H1 (cell line): ENCODE measurements around the gene SNX24. TPM values are rescaled to one million over a fixed set of nuclear protein-coding genes. Genes with fewer than 3 reads are reported as not detected.

Experiments
- CTCF ChIA-PET: fragments of 300-600 bp; sonication (Branson Sonifier 250); formaldehyde crosslinking; loops from one replicate; lab custom pipeline; 2021; ENCODE audit not compliant: partially characterized antibody; lab: Charles Lee
- POLR2A ChIA-PET: fragments of 300-600 bp; sonication (Branson Sonifier 250); formaldehyde crosslinking; loops from one replicate; lab custom pipeline; 2021; ENCODE audit warnings: inconsistent platforms; ENCODE audit not compliant: partially characterized antibody; lab: Charles Lee
- DNase-seq, 2 experiments: peaks; one replicate each; pipeline versions ENCODE4 v3.0.0 to v3.0.0-alpha.2; 2010 to 2022; ENCODE audit warnings: low spot score in 2 of 2, low read depth in 1 of 2, mixed read lengths in 1 of 2
- FAIRE-seq: peaks from 2 replicates; lab custom pipeline; 2011; peaks lifted over from hg19 to GRCh38; lab: Jason Lieb, UNC
- H2AFZ ChIP-seq: 2 replicates; pipeline ENCODE4 v1.8.1; 2012; ENCODE audit warnings: low read length, inconsistent platforms
- H2AK5ac ChIP-seq: 2 replicates; pipeline ENCODE4 v1.6.1; 2013; ENCODE audit warnings: low read depth, low read length
- H2BK120ac ChIP-seq: replicated peaks from 2 replicates; pipeline ENCODE3; 2013; ENCODE audit warnings: low read depth, low read length, inconsistent platforms
- H2BK12ac ChIP-seq: 2 replicates; pipeline ENCODE4 v1.6.1; 2013; ENCODE audit warnings: low read depth, low read length
- H2BK15ac ChIP-seq: 2 replicates; pipeline ENCODE4 v1.6.1; 2013; ENCODE audit warnings: low read length
- H2BK20ac ChIP-seq: 2 replicates; pipeline ENCODE4 v1.6.1; 2013; ENCODE audit warnings: low read length
- H2BK5ac ChIP-seq: 2 replicates; pipeline ENCODE4 v1.6.1; 2013; ENCODE audit warnings: low read depth, low read length
- H3K14ac ChIP-seq: 2 replicates; pipeline ENCODE4 v1.6.1; 2013; ENCODE audit warnings: inconsistent platforms; ENCODE audit not compliant: insufficient read length
- H3K18ac ChIP-seq: 2 replicates; pipeline ENCODE4 v1.6.1; 2013; ENCODE audit warnings: low read length; ENCODE audit errors: extremely low read depth
- H3K23ac ChIP-seq: 2 replicates; pipeline ENCODE4 v1.6.1; 2013; ENCODE audit warnings: inconsistent platforms; ENCODE audit not compliant: insufficient read length
- H3K23me2 ChIP-seq: 2 replicates; pipeline ENCODE4 v1.6.1; 2013; ENCODE audit warnings: low read depth, low read length
- H3K27ac ChIP-seq: 2 replicates; pipeline ENCODE4 v1.6.1; 2011; ENCODE audit warnings: low read depth, low read length, inconsistent platforms
- H3K27me3 ChIP-seq, 4 experiments: replicated peaks in 1 of 4; 1 replicate in 1 of 4; 2 replicates in 3 of 4; pipeline versions ENCODE4 v1.6.1 to v1.8.1; 2011 to 2013; ENCODE audit warnings: low read length in 3 of 4, mild to moderate bottlenecking in 3 of 4, inconsistent platforms in 2 of 4, mixed read lengths in 2 of 4, moderate library complexity in 1 of 4; ENCODE audit not compliant: control insufficient read depth in 3 of 4, insufficient read depth in 3 of 4; ENCODE audit errors: extremely low read depth in 1 of 4
- H3K36me3 ChIP-seq, 4 experiments: 2 replicates each; pipeline versions ENCODE4 v1.6.1 to v1.8.1; 2011 to 2013; ENCODE audit warnings: mild to moderate bottlenecking in 4 of 4, low read length in 3 of 4, moderate library complexity in 2 of 4, control low read depth in 1 of 4, inconsistent platforms in 1 of 4; ENCODE audit not compliant: insufficient read depth in 4 of 4, control insufficient read depth in 2 of 4
- H3K4ac ChIP-seq: replicated peaks from 2 replicates; pipeline ENCODE3; 2013; ENCODE audit warnings: low read length, low read depth, mixed read lengths, inconsistent platforms; ENCODE audit not compliant: insufficient read length
- H3K4me1 ChIP-seq, 4 experiments: replicated peaks in 1 of 4; 1 replicate in 1 of 4; 2 replicates in 3 of 4; pipeline versions ENCODE4 v1.6.1 to v1.8.1; 2011 to 2013; ENCODE audit warnings: low read length in 3 of 4, inconsistent platforms in 2 of 4, mixed read lengths in 1 of 4; ENCODE audit not compliant: insufficient read depth in 4 of 4, control insufficient read depth in 3 of 4
- H3K4me2 ChIP-seq, 2 experiments: 2 replicates each; pipeline versions ENCODE4 v1.6.1 to v1.8.1; 2011 to 2013; ENCODE audit warnings: low read depth in 2 of 2, low read length in 2 of 2, control low read depth in 1 of 2, inconsistent platforms in 1 of 2, mild to moderate bottlenecking in 1 of 2; ENCODE audit not compliant: insufficient read depth in 1 of 2
- H3K4me3 ChIP-seq, 4 experiments: fragments of 200-600, 300-600 bp in 1 of 4; sonication (generic), shearing (Covaris generic), sonication (Bioruptor Twin) in 1 of 4; 2 replicates each; pipeline versions ENCODE4 v1.5.1 to v1.8.1; 2011 to 2016; ENCODE audit warnings: low read length in 4 of 4, low read depth in 3 of 4, control low read depth in 2 of 4, inconsistent platforms in 2 of 4, mild to moderate bottlenecking in 2 of 4, mixed read lengths in 1 of 4, moderate library complexity in 1 of 4; ENCODE audit not compliant: insufficient read depth in 2 of 4; ENCODE audit errors: extremely low read depth in 1 of 4
- H3K56ac ChIP-seq: replicated peaks from 2 replicates; pipeline ENCODE3; 2013; ENCODE audit warnings: low read depth, mild to moderate bottlenecking, mixed read lengths, low read length, inconsistent platforms; ENCODE audit not compliant: insufficient read length
- H3K79me1 ChIP-seq: 2 replicates; pipeline ENCODE4 v1.6.1; 2013; ENCODE audit warnings: low read depth, low read length, control low read depth
- H3K79me2 ChIP-seq, 2 experiments: 2 replicates each; pipeline versions ENCODE4 v1.6.1 to v1.8.1; 2012 to 2013; ENCODE audit warnings: low read length in 2 of 2, mild to moderate bottlenecking in 2 of 2, inconsistent platforms in 1 of 2; ENCODE audit not compliant: insufficient read depth in 2 of 2, control insufficient read depth in 1 of 2
- H3K9ac ChIP-seq, 4 experiments: replicated peaks in 1 of 4; 1 replicate in 1 of 4; 2 replicates in 3 of 4; pipeline versions ENCODE4 v1.6.1 to v1.8.1; 2011 to 2013; ENCODE audit warnings: low read depth in 3 of 4, low read length in 3 of 4, control low read depth in 2 of 4, mild to moderate bottlenecking in 2 of 4, moderate library complexity in 2 of 4, inconsistent platforms in 1 of 4; ENCODE audit errors: extremely low read depth in 1 of 4
- H3K9me3 ChIP-seq, 2 experiments: 2 replicates each; pipeline versions ENCODE4 v1.6.1 to v1.8.1; 2012 to 2013; ENCODE audit warnings: mild to moderate bottlenecking in 2 of 2, moderate library complexity in 2 of 2, control low read depth in 1 of 2, inconsistent platforms in 1 of 2, low read depth in 1 of 2, low read length in 1 of 2, mixed read lengths in 1 of 2; ENCODE audit not compliant: insufficient read depth in 2 of 2
- H4K20me1 ChIP-seq, 2 experiments: replicated peaks in 1 of 2; 2 replicates each; pipeline versions ENCODE3 to v1.8.1; 2011 to 2013; ENCODE audit warnings: inconsistent platforms in 2 of 2, low read length in 2 of 2, mild to moderate bottlenecking in 1 of 2; ENCODE audit not compliant: insufficient read depth in 2 of 2, control insufficient read depth in 1 of 2
- H4K5ac ChIP-seq: 2 replicates; pipeline ENCODE4 v1.6.1; 2013; ENCODE audit warnings: low read length, low read depth, mixed read lengths, inconsistent platforms; ENCODE audit not compliant: insufficient read length
- H4K8ac ChIP-seq: 2 replicates; pipeline ENCODE4 v1.8.0; 2013; ENCODE audit warnings: mild to moderate bottlenecking, moderate library complexity, low read length, inconsistent platforms; ENCODE audit not compliant: insufficient read depth; ENCODE audit errors: extremely low read depth
- H4K91ac ChIP-seq: replicated peaks from 2 replicates; pipeline ENCODE3; 2013; ENCODE audit warnings: low read length, mixed read lengths, inconsistent platforms; ENCODE audit not compliant: insufficient read length
- ATF2 ChIP-seq: IDR thresholded peaks from 2 replicates; pipeline ENCODE4 v1.6.1; 2012; ENCODE audit warnings: low read length, inconsistent platforms
- CTBP2 ChIP-seq: IDR thresholded peaks from 2 replicates; pipeline ENCODE4 v1.7.0; 2011; ENCODE audit warnings: borderline replicate concordance, mild to moderate bottlenecking, moderate library complexity, mixed read lengths, low read length; ENCODE audit not compliant: insufficient read depth, insufficient read length
- EZH2 ChIP-seq: fragments of 200-600 bp; sonication (generic); IDR thresholded peaks from 2 replicates; pipeline ENCODE4 v1.7.1; 2012; ENCODE audit warnings: low read depth, mild to moderate bottlenecking, moderate library complexity, low read length, inconsistent platforms; ENCODE audit not compliant: severe bottlenecking
- MAFK ChIP-seq: IDR thresholded peaks from 2 replicates; pipeline ENCODE4 v1.6.1; 2012; ENCODE audit warnings: low read depth, mild to moderate bottlenecking, improper control_type of control experiment, low read length
- MAX ChIP-seq: IDR thresholded peaks from 2 replicates; pipeline ENCODE4 v1.6.1; 2012; ENCODE audit warnings: inconsistent platforms
- POLR2A ChIP-seq, 2 experiments: IDR thresholded peaks; 1 replicate in 1 of 2; 2 replicates in 1 of 2; pipeline ENCODE4 v1.6.1; 2011; ENCODE audit warnings: low read depth in 2 of 2, low read length in 2 of 2, mild to moderate bottlenecking in 2 of 2; ENCODE audit errors: control extremely low read depth in 1 of 2
- RBBP5 ChIP-seq: IDR thresholded peaks from 2 replicates; pipeline ENCODE4 v1.7.1; 2012; ENCODE audit warnings: low read depth, mild to moderate bottlenecking, inconsistent platforms, low read length, moderate library complexity, borderline replicate concordance
- RXRA ChIP-seq: IDR thresholded peaks from 2 replicates; pipeline ENCODE4 v1.6.1; 2011; ENCODE audit warnings: low read depth, mild to moderate bottlenecking, low read length, moderate library complexity; ENCODE audit not compliant: insufficient read depth
- SAP30 ChIP-seq: fragments of 300-600 bp; sonication (generic); IDR thresholded peaks from 2 replicates; pipeline ENCODE4 v1.7.1; 2012; ENCODE audit warnings: low read length, moderate library complexity, mild to moderate bottlenecking, inconsistent platforms; ENCODE audit not compliant: insufficient read depth, insufficient replicate concordance
- TAF1 ChIP-seq: IDR thresholded peaks from 2 replicates; pipeline ENCODE4 v1.6.1; 2011; ENCODE audit warnings: mild to moderate bottlenecking, low read depth, low read length
- ZNF274 ChIP-seq: IDR thresholded peaks from 2 replicates; pipeline ENCODE4 v1.7.0; 2012; ENCODE audit warnings: low read length, borderline replicate concordance; ENCODE audit errors: extremely low read depth
- WGBS, 2 experiments: shearing (Covaris generic) in 1 of 2; methylation state at CpG; one replicate each; pipeline versions ENCODE4 v1.1.6 to v1.1.7; 2013 to 2015; ENCODE audit warnings: low lambda C conversion rate in 2 of 2, mixed read lengths in 2 of 2, inconsistent platforms in 1 of 2, low coverage in 1 of 2, missing lambda C conversion rate in 1 of 2; ENCODE audit not compliant: insufficient replicate concordance in 2 of 2, insufficient coverage in 1 of 2, insufficient read length in 1 of 2; ENCODE audit errors: extremely low coverage in 1 of 2, missing lambda C conversion rate in 1 of 2; 5-methylcytosine and 5-hydroxymethylcytosine counted together
- polyA plus RNA-seq, 7 experiments: library from polyadenylated mRNA; depleted of rRNA in 3 of 7; stranded (reverse) in 5 of 7; unstranded in 2 of 7; fragments of >200 nt in 5 of 7; fragments of 200-250 nt in 2 of 7; gene quantifications; 1 replicate in 5 of 7; 2 replicates in 1 of 7; 4 replicates in 1 of 7; pipeline versions ENCODE4 v1.2.1 to v1.2.3, GENCODE V29; 2011 to 2013; ENCODE audit warnings: missing spikeins in 2 of 7, mixed read lengths in 2 of 7
- total RNA-seq: library from RNA; stranded (reverse); fragmentation: NEBNext Ultra II Directional; extraction: Animal tissue kit (Norgen Biotek cat#: 25700); gene quantifications from 2 replicates; pipeline ENCODE4 v1.2.1, GENCODE V29; 2021

The SNX24 gene
- total and polyA plus RNA-seq, 2 of the 8 experiments (the other 6 are each of a cell fraction or from before 2014, with no cell fraction given), result 7.3 to 14.3 TPM

DNA sequence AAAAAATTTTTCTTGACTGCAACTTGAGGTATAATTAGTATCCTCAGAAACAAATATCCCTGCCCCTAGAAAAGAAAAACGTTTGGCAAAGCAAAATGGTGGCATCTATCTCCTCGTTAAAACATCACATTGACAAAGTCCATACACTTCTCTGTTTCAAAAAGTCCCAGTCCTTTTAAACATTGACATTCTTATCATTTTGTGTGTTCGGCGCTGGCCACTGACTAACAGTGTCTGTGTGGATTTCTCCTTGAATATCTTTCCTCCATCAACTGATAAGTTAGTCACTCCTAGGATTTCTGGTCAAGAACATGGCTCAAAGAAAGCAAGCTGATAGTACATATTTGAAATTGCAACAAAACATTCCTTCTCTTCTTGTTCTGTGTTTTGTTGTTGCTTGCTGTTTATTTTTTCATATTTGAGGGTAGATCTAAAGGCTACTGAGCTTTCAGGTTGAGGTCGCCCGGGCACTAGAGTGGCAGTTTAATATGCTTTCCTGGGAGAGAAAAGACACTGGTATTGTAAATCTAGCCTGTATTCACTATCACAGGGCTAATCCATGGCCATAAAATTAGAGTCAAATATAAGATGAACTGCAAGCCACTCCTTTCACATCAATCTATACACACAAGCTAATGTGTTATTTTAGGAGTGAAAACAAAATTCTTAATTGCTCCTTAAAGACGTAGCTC, 199.7 kb downstream of the SNX24 start:
- Histone ChIP-seq H3K4me3 (no peak overlapping the region), H2BK15ac (no peak overlapping the region), H2BK5ac (no peak overlapping the region), H3K9me3 (no peaks in the 10 kb centered on the region), H3K36me3 (no peaks in the 10 kb centered on the region), H3K27me3 (no peaks in the 10 kb centered on the region), H3K23ac (no peak overlapping the region), H3K56ac (no peak overlapping the region), H2BK12ac (no peak overlapping the region), H3K23me2 (no peaks in the 10 kb centered on the region), H3K18ac (no peak overlapping the region), H2AK5ac (no peak overlapping the region), H2BK20ac (no peak overlapping the region), H3K14ac (no peak overlapping the region), H4K91ac (no peak overlapping the region), H3K79me1 (no peaks in the 10 kb centered on the region), H4K5ac (no peak overlapping the region), H3K79me2 (no peaks in the 10 kb centered on the region), H3K27ac (no peak overlapping the region), H3K4me2 (no peak overlapping the region), H2BK120ac (no peak overlapping the region), H4K8ac (no peak overlapping the region), H4K20me1 (no peaks in the 10 kb centered on the region), H3K4ac (no peak overlapping the region), H3K9ac (no peak overlapping the region), H3K4me1 (no peaks in the 10 kb centered on the region), H2AFZ (no peak overlapping the region)
- ChIA-PET POLR2A (no interaction called here), CTCF (interaction anchor here (0.6 to 1.4 kb wide), 3 partner anchors 10 to 313 kb away, joined by 3 to 6 read pairs (median 3); no protein-coding TSS in a partner anchor)
- no peak for FAIRE-seq
- 91% methylated on average over 7 of the region's 7 CpGs; no CpG with 5 or more reads in 1 of the 2 experiments for WGBS, 2 experiments
- DNase-seq, result no peak
- TF ChIP-seq POLR2A (IDR thresholded peaks at IDR 0.05; ENCODE audit: control extremely low read depth in 1 of 2, low read depth in 2 of 2, low read length in 2 of 2) (no peak), SAP30 (no peak), EZH2 (no peak), RXRA (no peak), RBBP5 (no peak), CTBP2 (no peak), MAX (no peak), ZNF274 (no peak), TAF1 (no peak), MAFK (no peak), ATF2 (no peak)
